ENCODE results near the gene BACH2.

- TF ChIP-seq POLR2AphosphoS5 (IDR thresholded peaks at IDR 0.05) (no peak), POLR2A (IDR thresholded peaks at IDR 0.05) (no peak), CTCF (IDR thresholded peaks at IDR 0.05) (no peak)
Measured at GRCh38 chr6:89928604-89929003, 368.0 kb downstream of the BACH2 start.
